Globus pallidus (tissue), 1 donor: Measurements from ENCODE around the gene TENM3.

ENCODE experiments used
- DNase-seq: peaks from one replicate; pipeline ENCODE4 v3.0.0-alpha.2; 2015; ENCODE audit warnings: low spot score

The TENM3 gene

GRCh38 chr4:182451441-182451840, 208.2 kb downstream of the TENM3 start:
- DNase-seq, result no peak

DNA sequence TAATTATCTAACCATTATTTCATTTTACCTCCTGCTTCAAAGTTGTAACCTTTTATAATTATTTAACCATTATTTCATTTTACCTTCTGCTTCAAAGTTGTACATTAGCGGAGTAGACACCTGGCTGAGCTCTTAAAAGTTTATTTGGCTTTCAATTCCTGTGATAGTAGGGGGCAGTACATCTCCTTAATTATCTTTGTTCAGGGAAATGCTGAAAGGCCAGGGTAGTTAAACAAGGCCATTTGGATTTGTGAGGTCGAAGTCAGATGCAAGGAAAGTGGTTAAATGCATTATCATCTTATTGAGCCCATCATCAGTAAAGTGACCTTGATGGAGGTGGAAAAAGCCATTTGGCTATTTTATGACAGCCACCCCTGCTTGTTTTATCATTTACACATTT, 210.6 kb downstream of the TENM3 start:
- no peak for DNase-seq

- no peak for DNase-seq
Measured at GRCh38 chr4:182454440-182455013, 211.3 kb downstream of the TENM3 start.

- no peak for DNase-seq
Measured at GRCh38 chr4:182465114-182465513, 221.9 kb downstream of the TENM3 start.

- DNase-seq, result no peak
Measured at GRCh38 chr4:182465979-182466378, 222.8 kb downstream of the TENM3 start.

- DNase-seq, result no peak
Measured at GRCh38 chr4:182470215-182470614, 227.0 kb downstream of the TENM3 start.

DNA sequence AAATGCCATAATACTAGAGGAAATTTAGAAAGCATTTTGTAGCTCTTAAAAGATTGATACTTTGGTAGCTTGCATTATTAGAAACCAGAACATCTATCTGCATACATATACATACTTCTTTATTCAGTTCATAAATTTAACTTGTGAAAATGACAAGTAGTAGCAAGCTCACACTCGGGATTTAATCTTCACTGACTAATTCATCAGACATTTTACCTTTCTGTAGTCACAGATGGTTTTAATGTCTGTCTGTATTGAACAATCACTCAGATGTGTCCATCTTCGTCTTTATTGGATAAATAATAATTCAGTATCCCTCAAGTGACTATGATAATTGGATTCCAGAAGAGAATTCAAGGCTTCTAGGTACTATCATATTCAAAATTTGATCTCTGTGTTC, 232.3 kb downstream of the TENM3 start:
- no peak for DNase-seq

- DNase-seq, result peak; percentile 8
Measured at GRCh38 chr4:182478475-182478874, 235.3 kb downstream of the TENM3 start.

GRCh38 chr4:182483685-182484084, 240.5 kb downstream of the TENM3 start:
- DNase-seq, result no peak

DNA sequence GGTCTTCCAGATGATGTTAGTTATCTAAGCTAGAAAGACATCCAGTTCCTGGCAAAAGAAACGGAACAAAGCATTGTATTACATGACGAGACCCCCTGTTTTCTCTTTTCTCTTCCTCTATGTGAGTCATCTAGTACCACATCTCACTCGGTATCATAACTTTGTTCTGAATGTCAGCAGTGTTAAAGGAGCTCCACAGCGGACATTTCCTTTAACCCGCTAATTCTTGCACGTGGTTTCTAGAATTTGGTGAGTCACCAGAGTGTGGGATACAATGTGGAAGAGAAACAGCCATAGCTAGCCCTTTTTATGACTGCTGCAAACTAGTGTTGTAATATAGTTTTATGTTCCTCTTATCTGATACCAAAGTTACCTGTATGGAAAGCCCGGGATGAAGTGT, 243.7 kb downstream of the TENM3 start:
- DNase-seq, result no peak

GRCh38 chr4:182488896-182489295, 245.7 kb downstream of the TENM3 start:
- DNase-seq, result no peak

DNA sequence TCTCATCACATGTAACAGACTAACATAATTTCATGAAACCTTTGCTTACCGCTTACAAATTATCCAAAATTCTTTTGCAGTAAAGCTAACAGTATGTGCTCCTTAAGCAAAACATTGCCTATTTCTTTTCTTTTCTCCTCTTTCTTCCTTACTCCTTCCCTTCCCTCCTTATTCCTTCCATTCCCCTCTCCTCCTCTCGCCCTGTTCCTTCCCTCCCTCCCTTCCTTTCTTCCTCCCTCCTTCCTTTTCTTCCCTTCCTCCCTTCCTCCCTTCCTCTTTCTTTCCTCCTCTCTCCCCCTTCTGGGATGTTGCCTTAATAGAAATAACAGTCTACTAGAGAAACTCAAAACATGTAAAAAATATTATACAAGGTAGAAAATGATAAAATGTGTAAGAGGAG, 246.4 kb downstream of the TENM3 start:
- DNase-seq, result no peak

- no peak for DNase-seq
Measured at GRCh38 chr4:182491719-182492118, 248.5 kb downstream of the TENM3 start.

GRCh38 chr4:182492423-182492822, 249.2 kb downstream of the TENM3 start:
- DNase-seq, result no peak

DNA sequence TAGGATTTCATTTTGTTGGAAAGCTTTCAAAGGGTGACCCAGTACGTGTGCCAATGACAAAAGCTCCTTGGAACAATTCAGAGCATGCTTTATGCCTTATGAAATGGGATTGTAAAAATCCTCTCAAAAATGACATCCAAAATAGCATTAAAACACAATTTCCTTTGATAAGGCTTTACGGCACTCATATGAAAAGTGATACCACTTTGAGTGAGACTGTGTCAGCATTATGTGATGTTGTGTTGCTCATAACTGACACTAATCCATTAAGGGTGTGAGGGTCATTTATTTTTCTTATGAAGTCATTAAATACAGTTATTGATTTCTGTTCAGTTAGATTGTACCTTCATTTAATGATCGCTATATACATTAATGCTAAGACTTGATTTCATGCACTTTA, 250.2 kb downstream of the TENM3 start:
- DNase-seq, result no peak

DNA sequence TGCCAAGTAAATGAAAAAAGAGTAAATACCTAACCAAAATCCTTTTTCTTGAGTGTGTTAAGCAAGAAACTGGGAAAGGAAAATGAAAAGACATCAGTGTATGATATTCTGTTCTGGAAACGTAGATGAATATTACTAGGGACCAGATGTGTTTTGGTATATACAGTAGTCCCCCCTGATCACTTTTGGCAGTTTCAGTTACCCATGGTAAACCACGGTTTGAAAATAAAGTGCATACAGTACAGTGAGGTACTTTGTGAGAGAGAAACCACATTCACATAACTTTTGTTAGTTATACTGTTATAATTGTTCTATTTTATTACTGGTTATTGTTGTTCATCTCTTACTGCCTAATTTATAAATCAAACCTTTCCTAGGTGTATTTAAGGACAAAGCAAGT, 250.9 kb downstream of the TENM3 start:
- no peak for DNase-seq

GRCh38 chr4:182495031-182495430, 251.8 kb downstream of the TENM3 start:
- no peak for DNase-seq

DNA sequence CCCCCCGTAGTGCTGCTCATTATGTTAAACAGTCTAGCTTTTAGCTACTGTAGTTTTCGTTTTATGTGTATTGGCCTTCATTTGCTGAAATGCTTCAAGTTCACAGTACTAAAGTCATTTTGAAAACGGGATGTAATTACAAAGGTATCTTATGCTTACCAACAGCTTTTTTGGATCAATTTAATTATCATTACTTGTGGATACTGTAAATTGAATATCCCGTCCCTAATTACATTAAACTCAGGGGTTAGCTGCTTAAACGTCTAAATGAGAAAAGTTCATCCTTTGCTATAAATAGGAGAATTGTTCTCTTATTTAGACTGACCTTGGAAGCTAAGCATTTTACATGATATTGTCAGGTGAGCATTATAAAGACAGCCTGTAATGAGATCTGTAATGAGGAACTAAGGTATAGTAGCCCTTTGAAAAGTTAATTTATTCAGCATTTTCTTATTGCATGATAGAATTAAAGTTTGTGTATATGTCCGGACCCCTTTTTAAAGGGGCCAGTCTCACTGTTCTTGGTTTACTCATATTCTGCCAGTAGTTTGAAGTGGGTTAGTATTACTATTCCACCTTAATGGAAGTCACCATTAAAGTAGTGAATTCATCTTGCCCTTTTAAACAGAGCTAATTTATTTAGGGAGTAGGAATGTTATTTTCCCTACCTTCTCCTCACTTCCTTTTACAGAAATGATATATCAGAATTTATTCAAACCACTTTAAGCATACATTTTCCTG, 252.6 kb downstream of the TENM3 start:
- no peak for DNase-seq

- no peak for DNase-seq
Measured at GRCh38 chr4:182496408-182496807, 253.2 kb downstream of the TENM3 start.

DNA sequence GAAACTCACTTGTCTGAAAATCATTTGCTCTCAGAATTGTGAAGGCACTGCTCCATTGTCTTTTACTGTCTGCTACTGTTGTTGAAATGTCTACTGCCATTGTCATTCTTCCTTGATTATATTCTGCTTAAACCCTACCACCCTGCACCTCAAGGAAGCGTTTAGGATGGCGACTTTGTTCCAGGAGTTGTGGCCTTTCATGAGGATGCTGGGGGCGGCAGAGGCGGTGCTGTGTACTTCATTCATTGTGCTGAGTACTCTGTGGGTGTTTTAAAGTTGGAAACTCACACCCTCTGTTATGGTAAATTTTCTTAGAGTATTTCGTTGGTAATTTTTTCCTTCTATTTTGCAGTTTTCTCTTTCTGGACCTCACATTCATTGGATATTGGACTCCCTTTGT, 258.9 kb downstream of the TENM3 start:
- DNase-seq, result no peak

- no peak for DNase-seq
Measured at GRCh38 chr4:182504463-182504862, 261.3 kb downstream of the TENM3 start.

GRCh38 chr4:182507805-182508204, 264.6 kb downstream of the TENM3 start:
- no peak for DNase-seq

GRCh38 chr4:182510836-182511235, 267.6 kb downstream of the TENM3 start:
- no peak for DNase-seq
